Putamen (tissue), 1 donor: ENCODE results near the gene RAD52.

Experiments used
- DNase-seq: peaks from one replicate; pipeline ENCODE4 v3.0.0-alpha.2; 2016; ENCODE audit warnings: low spot score

RAD52 gene

GRCh38 chr12:913919-914698 lies 35.4 kb downstream of the RAD52 start:
- DNase-seq: no peak

GRCh38 chr12:912466-913235 lies 36.8 kb downstream of the RAD52 start:
- DNase-seq: no peak

GRCh38 chr12:911191-911826 lies 38.2 kb downstream of the RAD52 start:
- no peak for DNase-seq

GRCh38 chr12:910416-910815 lies 39.1 kb downstream of the RAD52 start:
- DNase-seq: no peak

- DNase-seq: no peak
Measured at GRCh38 chr12:909861-910260, 39.6 kb downstream of the RAD52 start.

- no peak for DNase-seq
Measured at GRCh38 chr12:907413-908185, 41.9 kb downstream of the RAD52 start.

- no peak for DNase-seq
Measured at GRCh38 chr12:906062-906585, 43.4 kb downstream of the RAD52 start.

- no peak for DNase-seq
Measured at GRCh38 chr12:905261-906031, 44.0 kb downstream of the RAD52 start.

- no peak for DNase-seq
Measured at GRCh38 chr12:904010-904414, 45.5 kb downstream of the RAD52 start.

GRCh38 chr12:903055-903454 lies 46.4 kb downstream of the RAD52 start:
- no peak for DNase-seq

- DNase-seq: no peak
Measured at GRCh38 chr12:902581-902980, 46.9 kb downstream of the RAD52 start.

- DNase-seq: no peak
Measured at GRCh38 chr12:897386-897785, 52.1 kb downstream of the RAD52 start.

- DNase-seq: no peak
Measured at GRCh38 chr12:896031-896430, 53.5 kb downstream of the RAD52 start.

- DNase-seq: no peak
Measured at GRCh38 chr12:894226-894625, 55.3 kb downstream of the RAD52 start.

GRCh38 chr12:886206-886605 lies 63.3 kb downstream of the RAD52 start:
- DNase-seq: no peak

GRCh38 chr12:885701-886100 lies 63.8 kb downstream of the RAD52 start:
- no peak for DNase-seq

GRCh38 chr12:884746-885414 lies 64.6 kb downstream of the RAD52 start:
- no peak for DNase-seq

- DNase-seq: no peak
Measured at GRCh38 chr12:880656-881055, 68.8 kb downstream of the RAD52 start.

GRCh38 chr12:879641-880040 lies 69.9 kb downstream of the RAD52 start:
- DNase-seq: no peak

GRCh38 chr12:873954-874353 lies 75.5 kb downstream of the RAD52 start:
- no peak for DNase-seq

GRCh38 chr12:870378-870777 lies 79.1 kb downstream of the RAD52 start:
- no peak for DNase-seq
